ENCODE measurements around the gene MAB21L3.

MAB21L3 gene

GRCh38 chr1:116091083-116091482 lies 20.1 kb upstream of the MAB21L3 start:
- Histone ChIP-seq H3K9me3 (ENCODE audit: control insufficient read depth in 1 of 2, low read length in 2 of 2) (peaks cover 6 to 22% of the 10 kb centered on the region in 2 donors), H3K4me1 (ENCODE audit: control insufficient read depth in 1 of 2, insufficient read depth in 2 of 2, low read length in 2 of 2) (no peaks in the 10 kb centered on the region), H3K27ac (ENCODE audit: low read length) (no peak overlapping the region), H3K4me3 (ENCODE audit: low read depth in 1 of 2, low read length in 2 of 2) (no peak overlapping the region), H3K36me3 (ENCODE audit: control insufficient read depth in 1 of 2, insufficient read depth in 2 of 2, low read length in 2 of 2) (no peaks in the 10 kb centered on the region), H3K27me3 (ENCODE audit: low read depth, low read length) (no peaks in the 10 kb centered on the region)

GRCh38 chr1:116092752-116093489 lies 18.3 kb upstream of the MAB21L3 start:
- no peak overlapping the region for H3K27ac ChIP-seq (ENCODE audit: low read length)
- no peaks in the 10 kb centered on the region for H3K4me1 ChIP-seq (ENCODE audit: control insufficient read depth in 1 of 2, insufficient read depth in 2 of 2, low read length in 2 of 2)
- peaks cover 11 to 24% of the 10 kb centered on the region in 2 donors for H3K9me3 ChIP-seq (ENCODE audit: control insufficient read depth in 1 of 2, low read length in 2 of 2)
- no peak overlapping the region for H3K4me3 ChIP-seq (ENCODE audit: low read depth in 1 of 2, low read length in 2 of 2)
- no peaks in the 10 kb centered on the region for H3K27me3 ChIP-seq (ENCODE audit: low read depth, low read length)
- no peaks in the 10 kb centered on the region for H3K36me3 ChIP-seq (ENCODE audit: control insufficient read depth in 1 of 2, insufficient read depth in 2 of 2, low read length in 2 of 2)

- H3K4me1 ChIP-seq (ENCODE audit: control insufficient read depth in 1 of 2, insufficient read depth in 2 of 2, low read length in 2 of 2), result no peaks in the 10 kb centered on the region
- H3K27ac ChIP-seq (ENCODE audit: low read length), result no peak overlapping the region
- H3K36me3 ChIP-seq (ENCODE audit: control insufficient read depth in 1 of 2, insufficient read depth in 2 of 2, low read length in 2 of 2), result no peaks in the 10 kb centered on the region
- peaks cover 7 to 16% of the 10 kb centered on the region in 2 donors for H3K9me3 ChIP-seq (ENCODE audit: control insufficient read depth in 1 of 2, low read length in 2 of 2)
- H3K4me3 ChIP-seq (ENCODE audit: low read depth in 1 of 2, low read length in 2 of 2), result no peak overlapping the region
- H3K27me3 ChIP-seq (ENCODE audit: low read depth, low read length), result no peaks in the 10 kb centered on the region
These were observed 16.2 kb upstream of the MAB21L3 start for GRCh38 chr1:116095027-116095426.

- Histone ChIP-seq H3K27ac (ENCODE audit: low read length) (no peak overlapping the region), H3K4me1 (ENCODE audit: control insufficient read depth in 1 of 2, insufficient read depth in 2 of 2, low read length in 2 of 2) (no peaks in the 10 kb centered on the region), H3K36me3 (ENCODE audit: control insufficient read depth in 1 of 2, insufficient read depth in 2 of 2, low read length in 2 of 2) (no peaks in the 10 kb centered on the region)
These were observed 15.1 kb upstream of the MAB21L3 start for GRCh38 chr1:116096013-116096618.

GRCh38 chr1:116097626-116098025 lies 13.6 kb upstream of the MAB21L3 start:
- no peak overlapping the region for H3K4me3 ChIP-seq (ENCODE audit: low read depth in 1 of 2, low read length in 2 of 2)
- no peaks in the 10 kb centered on the region for H3K27me3 ChIP-seq (ENCODE audit: low read depth, low read length)
- H3K4me1 ChIP-seq (ENCODE audit: control insufficient read depth in 1 of 2, insufficient read depth in 2 of 2, low read length in 2 of 2), result no peaks in the 10 kb centered on the region
- peaks cover 7 to 8% of the 10 kb centered on the region in 2 donors for H3K9me3 ChIP-seq (ENCODE audit: control insufficient read depth in 1 of 2, low read length in 2 of 2)
- H3K36me3 ChIP-seq (ENCODE audit: control insufficient read depth in 1 of 2, insufficient read depth in 2 of 2, low read length in 2 of 2), result no peaks in the 10 kb centered on the region
- H3K27ac ChIP-seq (ENCODE audit: low read length), result no peak overlapping the region

More at GRCh38 chr1:116096013-116096618, 15.1 kb upstream of the MAB21L3 start:
- no peak overlapping the region for H3K4me3 ChIP-seq (ENCODE audit: low read depth in 1 of 2, low read length in 2 of 2)
- peaks cover 7 to 13% of the 10 kb centered on the region in 2 donors for H3K9me3 ChIP-seq (ENCODE audit: control insufficient read depth in 1 of 2, low read length in 2 of 2)
- no peaks in the 10 kb centered on the region for H3K27me3 ChIP-seq (ENCODE audit: low read depth, low read length)

GRCh38 chr1:116099379-116099778 lies 11.8 kb upstream of the MAB21L3 start:
- Histone ChIP-seq H3K36me3 (ENCODE audit: control insufficient read depth in 1 of 2, insufficient read depth in 2 of 2, low read length in 2 of 2) (no peaks in the 10 kb centered on the region), H3K4me3 (ENCODE audit: low read depth in 1 of 2, low read length in 2 of 2) (no peak overlapping the region)

GRCh38 chr1:116099919-116100318 lies 11.3 kb upstream of the MAB21L3 start:
- Histone ChIP-seq H3K9me3 (ENCODE audit: control insufficient read depth in 1 of 2, low read length in 2 of 2) (peaks cover 4 to 7% of the 10 kb centered on the region in 2 donors), H3K4me1 (ENCODE audit: control insufficient read depth in 1 of 2, insufficient read depth in 2 of 2, low read length in 2 of 2) (no peaks in the 10 kb centered on the region), H3K27ac (ENCODE audit: low read length) (no peak overlapping the region), H3K4me3 (ENCODE audit: low read depth in 1 of 2, low read length in 2 of 2) (no peak overlapping the region), H3K36me3 (ENCODE audit: control insufficient read depth in 1 of 2, insufficient read depth in 2 of 2, low read length in 2 of 2) (no peaks in the 10 kb centered on the region), H3K27me3 (ENCODE audit: low read depth, low read length) (no peaks in the 10 kb centered on the region)

More at GRCh38 chr1:116099379-116099778, 11.8 kb upstream of the MAB21L3 start:
- Histone ChIP-seq H3K9me3 (ENCODE audit: control insufficient read depth in 1 of 2, low read length in 2 of 2) (peaks cover 4 to 7% of the 10 kb centered on the region in 2 donors), H3K27me3 (ENCODE audit: low read depth, low read length) (no peaks in the 10 kb centered on the region), H3K27ac (ENCODE audit: low read length) (no peak overlapping the region), H3K4me1 (ENCODE audit: control insufficient read depth in 1 of 2, insufficient read depth in 2 of 2, low read length in 2 of 2) (no peaks in the 10 kb centered on the region)

- no peaks in the 10 kb centered on the region for H3K9me3 ChIP-seq (ENCODE audit: control insufficient read depth in 1 of 2, low read length in 2 of 2)
- no peaks in the 10 kb centered on the region for H3K27me3 ChIP-seq (ENCODE audit: low read depth, low read length)
- H3K27ac ChIP-seq (ENCODE audit: low read length), result no peak overlapping the region
- H3K36me3 ChIP-seq (ENCODE audit: control insufficient read depth in 1 of 2, insufficient read depth in 2 of 2, low read length in 2 of 2), result no peaks in the 10 kb centered on the region
- H3K4me1 ChIP-seq (ENCODE audit: control insufficient read depth in 1 of 2, insufficient read depth in 2 of 2, low read length in 2 of 2), result no peaks in the 10 kb centered on the region
- H3K4me3 ChIP-seq (ENCODE audit: low read depth in 1 of 2, low read length in 2 of 2), result no peak overlapping the region
These were observed 6.5 kb upstream of the MAB21L3 start for GRCh38 chr1:116104667-116105066.

GRCh38 chr1:116105996-116106395 lies 5.2 kb upstream of the MAB21L3 start:
- H3K27me3 ChIP-seq (ENCODE audit: low read depth, low read length), result no peaks in the 10 kb centered on the region
- H3K27ac ChIP-seq (ENCODE audit: low read length), result no peak overlapping the region
- no peak overlapping the region for H3K4me3 ChIP-seq (ENCODE audit: low read depth in 1 of 2, low read length in 2 of 2)
- H3K9me3 ChIP-seq (ENCODE audit: control insufficient read depth in 1 of 2, low read length in 2 of 2), result no peaks in the 10 kb centered on the region
- no peaks in the 10 kb centered on the region for H3K4me1 ChIP-seq (ENCODE audit: control insufficient read depth in 1 of 2, insufficient read depth in 2 of 2, low read length in 2 of 2)
- no peaks in the 10 kb centered on the region for H3K36me3 ChIP-seq (ENCODE audit: control insufficient read depth in 1 of 2, insufficient read depth in 2 of 2, low read length in 2 of 2)

GRCh38 chr1:116106646-116107045 lies 4.6 kb upstream of the MAB21L3 start:
- H3K27me3 ChIP-seq (ENCODE audit: low read depth, low read length), result no peaks in the 10 kb centered on the region
- H3K4me3 ChIP-seq (ENCODE audit: low read depth in 1 of 2, low read length in 2 of 2), result no peak overlapping the region
- no peaks in the 10 kb centered on the region for H3K4me1 ChIP-seq (ENCODE audit: control insufficient read depth in 1 of 2, insufficient read depth in 2 of 2, low read length in 2 of 2)
- H3K36me3 ChIP-seq (ENCODE audit: control insufficient read depth in 1 of 2, insufficient read depth in 2 of 2, low read length in 2 of 2), result no peaks in the 10 kb centered on the region
- H3K9me3 ChIP-seq (ENCODE audit: control insufficient read depth in 1 of 2, low read length in 2 of 2), result no peaks in the 10 kb centered on the region
- no peak overlapping the region for H3K27ac ChIP-seq (ENCODE audit: low read length)

GRCh38 chr1:116107371-116107770 lies 3.8 kb upstream of the MAB21L3 start:
- H3K9me3 ChIP-seq (ENCODE audit: control insufficient read depth in 1 of 2, low read length in 2 of 2), result no peaks in the 10 kb centered on the region
- no peaks in the 10 kb centered on the region for H3K27me3 ChIP-seq (ENCODE audit: low read depth, low read length)
- H3K4me1 ChIP-seq (ENCODE audit: control insufficient read depth in 1 of 2, insufficient read depth in 2 of 2, low read length in 2 of 2), result no peaks in the 10 kb centered on the region
- H3K27ac ChIP-seq (ENCODE audit: low read length), result no peak overlapping the region
- no peaks in the 10 kb centered on the region for H3K36me3 ChIP-seq (ENCODE audit: control insufficient read depth in 1 of 2, insufficient read depth in 2 of 2, low read length in 2 of 2)
- no peak overlapping the region for H3K4me3 ChIP-seq (ENCODE audit: low read depth in 1 of 2, low read length in 2 of 2)

Measured in muscle layer of duodenum (tissue), 2 donors.